Endodermal cell (in vitro differentiated cells): ENCODE results near the gene MRC2. TPM values are rescaled to one million over a fixed set of nuclear protein-coding genes. Genes with fewer than 3 reads are reported as not detected.
"Not testable (repeated sequence)": the region's sequence is repeated elsewhere in the genome, so short reads cannot be mapped to it uniquely, and the experiment has no call there.

Experiments
- DNase-seq: peaks from one replicate; pipeline ENCODE4 v3.0.0-alpha.2; 2017
- H3K27ac ChIP-seq: 2 replicates; pipeline ENCODE4 v1.5.1; 2013; ENCODE audit warnings: mild to moderate bottlenecking, low read depth, low read length, moderate library complexity
- H3K27me3 ChIP-seq: 2 replicates; pipeline ENCODE4 v1.6.1; 2013; ENCODE audit warnings: mild to moderate bottlenecking, low read length, moderate library complexity; ENCODE audit not compliant: insufficient read depth, control insufficient read depth, poor library complexity, severe bottlenecking
- H3K36me3 ChIP-seq: 2 replicates; pipeline ENCODE4 v1.7.0; 2013; ENCODE audit warnings: mild to moderate bottlenecking, low read length, moderate library complexity; ENCODE audit not compliant: control insufficient read depth, insufficient read depth
- H3K4me1 ChIP-seq: one replicate; pipeline ENCODE4 v1.7.0; 2013; ENCODE audit warnings: low read length; ENCODE audit not compliant: control insufficient read depth, insufficient read depth
- H3K4me3 ChIP-seq: 2 replicates; pipeline ENCODE4 v1.5.1; 2013; ENCODE audit warnings: mild to moderate bottlenecking, low read length, moderate library complexity
- H3K9ac ChIP-seq: 2 replicates; pipeline ENCODE4 v1.6.1; 2013; ENCODE audit warnings: mild to moderate bottlenecking, low read length, moderate library complexity; ENCODE audit not compliant: poor library complexity, severe bottlenecking; ENCODE audit errors: extremely low read depth
- H3K9me3 ChIP-seq: 2 replicates; pipeline ENCODE4 v1.6.1; 2013; ENCODE audit warnings: mild to moderate bottlenecking, low read length, moderate library complexity; ENCODE audit not compliant: control insufficient read depth
- H3K27ac Mint-ChIP-seq: 2 replicates; pipeline ENCODE4 v1.8.0; 2020; ENCODE audit warnings: mixed read lengths
- H3K27me3 Mint-ChIP-seq: 2 replicates; pipeline ENCODE4 v1.8.0; 2021; ENCODE audit warnings: mild to moderate bottlenecking, mixed read lengths; ENCODE audit not compliant: insufficient read depth
- H3K36me3 Mint-ChIP-seq: 2 replicates; pipeline ENCODE4 v1.8.0; 2020; ENCODE audit warnings: low read depth, mixed read lengths
- H3K4me1 Mint-ChIP-seq: 2 replicates; pipeline ENCODE4 v1.8.0; 2020; ENCODE audit warnings: mixed read lengths
- H3K4me3 Mint-ChIP-seq: 2 replicates; pipeline ENCODE4 v1.8.0; 2020; ENCODE audit warnings: mild to moderate bottlenecking, moderate library complexity, mixed read lengths
- H3K9me3 Mint-ChIP-seq: 2 replicates; pipeline ENCODE4 v1.8.0; 2020; ENCODE audit warnings: mild to moderate bottlenecking, mixed read lengths
- CTCF ChIP-seq: fragments of 200-600 bp; sonication (generic); conservative IDR thresholded peaks from 2 replicates; pipeline ENCODE4 v1.5.0; 2021; ENCODE audit warnings: antibody characterized with exemption, mild to moderate bottlenecking
- WGBS, 2 experiments: methylation state at CpG; one replicate each; pipeline versions ENCODE4 v1.1.5 to v1.1.7; 2013; ENCODE audit warnings: missing lambda C conversion rate in 2 of 2, mixed read lengths in 1 of 2; ENCODE audit not compliant: insufficient coverage in 1 of 2, insufficient read length in 1 of 2; 5-methylcytosine and 5-hydroxymethylcytosine counted together
- total RNA-seq, 2 donors: library from RNA; stranded (reverse); fragmentation: NEBNext Ultra II Directional in 1 of 2; extraction: Animal tissue kit (Norgen Biotek cat#: 25700) in 1 of 2; gene quantifications; 2 replicates in 1 of 2; 3 replicates in 1 of 2; pipeline ENCODE4 v1.2.1, GENCODE V29; 2021

Gene MRC2
- total RNA-seq, 2 donors from 2014 or later, result 103 to 165 TPM

GRCh38 chr17:62692159-62692651, 64.7 kb downstream of the MRC2 start:
- Histone ChIP-seq H3K36me3 (peaks cover 19% of the 10 kb centered on the region), H3K27me3 (no peaks in the 10 kb centered on the region), H3K9ac (no peak overlapping the region), H3K9me3 (no peaks in the 10 kb centered on the region), H3K27ac (no peak overlapping the region), H3K4me3 (no peak overlapping the region), H3K4me1 (peaks cover 8% of the 10 kb centered on the region)
- 94 to 96% methylated on average over 9 to 20 of the region's 20 CpGs for WGBS, 2 experiments
- no peak overlapping the region for H3K4me3 Mint-ChIP-seq
- no peak for TF ChIP-seq CTCF
- peaks cover 21% of the 10 kb centered on the region for H3K36me3 Mint-ChIP-seq
- peak; percentile 62 for DNase-seq
- peaks cover 2% of the 10 kb centered on the region for H3K9me3 Mint-ChIP-seq
- no peaks in the 10 kb centered on the region for H3K27me3 Mint-ChIP-seq
- peak overlapping the region; percentile 39 for H3K27ac Mint-ChIP-seq
- peaks cover 12% of the 10 kb centered on the region for H3K4me1 Mint-ChIP-seq

- Histone ChIP-seq H3K4me1 (peaks cover 8% of the 10 kb centered on the region), H3K27me3 (no peaks in the 10 kb centered on the region), H3K9ac (no peak overlapping the region), H3K4me3 (no peak overlapping the region), H3K9me3 (no peaks in the 10 kb centered on the region), H3K36me3 (peaks cover 17% of the 10 kb centered on the region), H3K27ac (no peak overlapping the region)
- Mint-ChIP-seq H3K4me3 (no peak overlapping the region), H3K4me1 (peaks cover 12% of the 10 kb centered on the region), H3K27ac (no peak overlapping the region), H3K36me3 (peaks cover 15% of the 10 kb centered on the region), H3K27me3 (no peaks in the 10 kb centered on the region), H3K9me3 (peaks cover 2% of the 10 kb centered on the region)
- WGBS, 2 experiments, result 70 to 89% methylated on average over 3 to 14 of the region's 14 CpGs
- peak; percentile 93 for DNase-seq
- TF ChIP-seq CTCF, result peak; percentile 76
Observed at GRCh38 chr17:62692721-62693431, 65.4 kb downstream of the MRC2 start.

- H3K27me3 Mint-ChIP-seq, result no peaks in the 10 kb centered on the region
- H3K9me3 Mint-ChIP-seq, result peaks cover 2% of the 10 kb centered on the region
- no peak overlapping the region for H3K4me3 Mint-ChIP-seq
- H3K4me3 ChIP-seq, result no peak overlapping the region
- DNase-seq, result peak; percentile 63
- TF ChIP-seq CTCF, result no peak
- H3K4me1 Mint-ChIP-seq, result peaks cover 12% of the 10 kb centered on the region
- peaks cover 12% of the 10 kb centered on the region for H3K36me3 Mint-ChIP-seq
- H3K27me3 ChIP-seq, result no peaks in the 10 kb centered on the region
- peaks cover 12% of the 10 kb centered on the region for H3K36me3 ChIP-seq
- WGBS, 2 experiments, result 88 to 95% methylated on average over 15 to 19 of the region's 19 CpGs
- H3K9me3 ChIP-seq, result no peaks in the 10 kb centered on the region
- H3K9ac ChIP-seq, result no peak overlapping the region
- peak overlapping the region; percentile 0 for H3K27ac Mint-ChIP-seq
- peak overlapping the region; percentile 62 for H3K27ac ChIP-seq
- H3K4me1 ChIP-seq, result peaks cover 8% of the 10 kb centered on the region
Observed at GRCh38 chr17:62693616-62694409, 66.3 kb downstream of the MRC2 start.

GRCh38 chr17:62695093-62695738, 67.7 kb downstream of the MRC2 start:
- H3K9me3 Mint-ChIP-seq, H3K27me3 ChIP-seq, H3K36me3 Mint-ChIP-seq, H3K27ac ChIP-seq, H3K27ac Mint-ChIP-seq, H3K4me3 ChIP-seq, H3K9me3 ChIP-seq, H3K4me1 ChIP-seq, H3K4me3 Mint-ChIP-seq, H3K9ac ChIP-seq, H3K27me3 Mint-ChIP-seq: not testable (repeated sequence)
- DNase-seq, result peak; percentile 49
- H3K36me3 ChIP-seq, result peaks cover 12% of the 10 kb centered on the region
- 90 to 91% methylated on average over 2 to 5 of the region's 5 CpGs for WGBS, 2 experiments
- peaks cover 12% of the 10 kb centered on the region for H3K4me1 Mint-ChIP-seq
